WI38 (cell line): ENCODE measurements around the gene PAK6.

Source experiments
- H3K4me3 ChIP-seq: 2 replicates; pipeline ENCODE4 v1.5.1; 2011; ENCODE audit warnings: low read depth, mild to moderate bottlenecking, control low read depth, low read length
- CTCF ChIP-seq: IDR thresholded peaks from 2 replicates; pipeline ENCODE4 v1.5.1; 2012; ENCODE audit warnings: low read depth, mild to moderate bottlenecking, control low read depth, low read length

Gene PAK6

GRCh38 chr15:40217166-40217824 lies 21.6 kb upstream of the PAK6 start:
- no peak overlapping the region for H3K4me3 ChIP-seq
- TF ChIP-seq CTCF, result peak; percentile 67

- no peak overlapping the region for H3K4me3 ChIP-seq
- no peak for TF ChIP-seq CTCF
Measured at GRCh38 chr15:40219801-40220200, 19.1 kb upstream of the PAK6 start.

GRCh38 chr15:40222131-40222530 lies 16.7 kb upstream of the PAK6 start:
- TF ChIP-seq CTCF, result no peak
- H3K4me3 ChIP-seq, result no peak overlapping the region

- H3K4me3 ChIP-seq, result no peak overlapping the region
- no peak for TF ChIP-seq CTCF
Measured at GRCh38 chr15:40226736-40227135, 12.1 kb upstream of the PAK6 start.

- TF ChIP-seq CTCF, result no peak
- H3K4me3 ChIP-seq, result no peak overlapping the region
Measured at GRCh38 chr15:40229316-40229715, 9.5 kb upstream of the PAK6 start.

GRCh38 chr15:40229956-40230355 lies 8.9 kb upstream of the PAK6 start:
- no peak for TF ChIP-seq CTCF
- no peak overlapping the region for H3K4me3 ChIP-seq

GRCh38 chr15:40232625-40233070 lies 6.2 kb upstream of the PAK6 start:
- no peak for TF ChIP-seq CTCF
- no peak overlapping the region for H3K4me3 ChIP-seq
